NB4 (cell line): Measurements from ENCODE around the gene NCAM1.

Source experiments
- MYC ChIP-seq: IDR thresholded peaks from 2 replicates; pipeline ENCODE4 v1.6.1; 2011; ENCODE audit warnings: low read depth, low read length
- TF ChIP-seq, protein P1 (sequence below): IDR thresholded peaks from one replicate; pipeline ENCODE4 v1.5.1; 2012; ENCODE audit warnings: low read depth, low read length

- TF ChIP-seq, protein P1, sequence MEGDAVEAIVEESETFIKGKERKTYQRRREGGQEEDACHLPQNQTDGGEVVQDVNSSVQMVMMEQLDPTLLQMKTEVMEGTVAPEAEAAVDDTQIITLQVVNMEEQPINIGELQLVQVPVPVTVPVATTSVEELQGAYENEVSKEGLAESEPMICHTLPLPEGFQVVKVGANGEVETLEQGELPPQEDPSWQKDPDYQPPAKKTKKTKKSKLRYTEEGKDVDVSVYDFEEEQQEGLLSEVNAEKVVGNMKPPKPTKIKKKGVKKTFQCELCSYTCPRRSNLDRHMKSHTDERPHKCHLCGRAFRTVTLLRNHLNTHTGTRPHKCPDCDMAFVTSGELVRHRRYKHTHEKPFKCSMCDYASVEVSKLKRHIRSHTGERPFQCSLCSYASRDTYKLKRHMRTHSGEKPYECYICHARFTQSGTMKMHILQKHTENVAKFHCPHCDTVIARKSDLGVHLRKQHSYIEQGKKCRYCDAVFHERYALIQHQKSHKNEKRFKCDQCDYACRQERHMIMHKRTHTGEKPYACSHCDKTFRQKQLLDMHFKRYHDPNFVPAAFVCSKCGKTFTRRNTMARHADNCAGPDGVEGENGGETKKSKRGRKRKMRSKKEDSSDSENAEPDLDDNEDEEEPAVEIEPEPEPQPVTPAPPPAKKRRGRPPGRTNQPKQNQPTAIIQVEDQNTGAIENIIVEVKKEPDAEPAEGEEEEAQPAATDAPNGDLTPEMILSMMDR: no peak
- no peak for TF ChIP-seq MYC
Observed at GRCh38 chr11:113247221-113247620, 286.0 kb downstream of the NCAM1 start.
